Hematopoietic multipotent progenitor cell (in vitro differentiated cells): ENCODE data around the gene ARMCX2. TPM values are rescaled to one million over a fixed set of nuclear protein-coding genes. Genes with fewer than 3 reads are reported as not detected.
"Not testable (repeated sequence)": the region's sequence is repeated elsewhere in the genome, so short reads cannot be mapped to it uniquely, and the experiment has no call there.

ENCODE experiments used
- DNase-seq, 3 donors: peaks; one replicate each; pipeline ENCODE4 v3.0.0-alpha.2; 2011 to 2015; ENCODE audit warnings: low read depth in 2 of 3, low spot score in 2 of 3
- total RNA-seq: library from RNA; depleted of rRNA; stranded (reverse); fragments of >200 nt; gene quantifications from one replicate; pipeline ENCODE4 v1.2.3, GENCODE V29; 2012

Gene ARMCX2
- total RNA-seq = 16.2 TPM

DNA sequence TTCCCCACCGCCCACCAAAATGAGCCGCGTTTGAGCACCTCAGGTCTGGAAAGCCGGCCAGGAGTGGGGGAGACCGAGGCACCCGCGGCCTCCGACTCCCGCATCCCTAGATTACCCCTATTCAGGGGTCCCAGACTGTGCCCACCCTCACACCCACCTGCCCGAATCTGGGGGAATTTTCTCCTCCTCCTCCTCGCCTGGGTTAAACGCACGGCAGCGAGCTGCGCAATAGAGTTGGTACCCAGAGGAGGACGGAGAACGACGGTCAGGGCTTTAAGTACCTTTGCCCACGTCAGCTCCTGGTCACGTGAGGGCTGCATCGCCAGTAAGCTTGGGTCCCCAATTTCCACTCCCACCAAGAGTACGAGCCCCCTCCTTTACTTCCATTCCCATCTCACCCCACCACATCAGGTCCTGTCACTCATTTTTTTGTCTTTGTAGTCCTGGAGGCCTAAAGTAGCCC, at the start of gene ARMCX2:
ARMCX2 (minus strand) TSS at position 250 of the 463 bp plus-strand sequence. CDS start 2,262 bp downstream, outside the sequence.
- DNase-seq = peak in 2 of 3 donors; percentile 51 to 60

DNA sequence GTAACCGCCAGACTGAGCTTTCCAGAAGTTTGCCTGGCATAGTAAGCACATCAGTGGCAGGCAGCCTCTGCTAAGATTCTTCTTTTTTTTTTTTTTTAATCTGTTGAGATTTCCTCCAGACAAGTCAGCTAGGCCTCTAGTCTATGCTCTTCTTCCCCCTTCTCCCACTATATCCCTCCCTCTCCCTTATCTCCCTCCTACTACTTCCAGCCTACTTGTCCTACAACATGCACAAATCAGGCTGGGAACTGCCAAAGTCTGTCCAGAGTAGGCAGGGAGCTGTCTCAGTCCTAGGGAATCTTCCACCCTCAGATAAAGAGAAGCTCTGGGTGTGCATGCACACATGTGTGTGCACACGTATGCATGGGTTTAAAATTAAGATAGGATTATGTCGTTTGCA, 49.7 kb upstream of the ARMCX2 start:
- DNase-seq = no peak

DNA sequence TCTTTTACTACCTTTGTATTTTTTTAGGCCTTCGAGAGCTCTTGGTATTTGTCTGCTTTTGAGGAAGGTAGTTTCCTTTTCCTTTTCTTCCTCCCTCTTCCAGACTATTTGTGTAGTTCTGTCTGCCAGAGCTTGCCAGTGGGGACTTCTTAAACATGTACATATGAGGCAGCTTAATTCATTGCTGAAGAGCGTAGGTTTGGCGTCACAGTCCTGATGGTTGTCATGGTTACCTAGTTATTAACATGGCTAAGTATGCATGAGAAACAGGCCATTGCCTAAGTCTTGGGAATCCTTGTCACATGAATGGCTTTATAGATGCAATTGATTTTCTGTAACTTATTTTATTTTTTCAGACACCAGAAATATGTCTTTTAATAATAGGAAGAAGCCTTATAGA, 48.5 kb upstream of the ARMCX2 start:
- DNase-seq = no peak

DNA sequence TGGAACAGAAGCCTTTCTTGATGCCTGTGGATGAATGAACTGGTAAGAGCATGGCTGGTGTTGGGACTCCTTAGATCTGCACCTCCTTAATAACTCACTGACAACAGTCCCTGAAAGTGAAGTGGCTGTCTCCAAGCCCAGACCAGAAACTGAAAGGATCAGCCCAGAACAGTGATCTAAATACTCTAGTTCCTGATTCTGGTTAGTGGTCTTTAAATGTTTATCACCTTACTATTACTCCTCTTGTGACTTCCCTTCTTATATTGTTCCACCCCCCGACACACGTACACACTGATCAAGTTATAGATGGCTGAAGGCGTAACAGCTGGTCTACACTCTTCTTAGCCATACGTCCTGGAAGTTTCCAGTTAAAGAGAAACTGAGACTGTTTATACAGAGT, 33.8 kb upstream of the ARMCX2 start:
- DNase-seq = no peak

DNA sequence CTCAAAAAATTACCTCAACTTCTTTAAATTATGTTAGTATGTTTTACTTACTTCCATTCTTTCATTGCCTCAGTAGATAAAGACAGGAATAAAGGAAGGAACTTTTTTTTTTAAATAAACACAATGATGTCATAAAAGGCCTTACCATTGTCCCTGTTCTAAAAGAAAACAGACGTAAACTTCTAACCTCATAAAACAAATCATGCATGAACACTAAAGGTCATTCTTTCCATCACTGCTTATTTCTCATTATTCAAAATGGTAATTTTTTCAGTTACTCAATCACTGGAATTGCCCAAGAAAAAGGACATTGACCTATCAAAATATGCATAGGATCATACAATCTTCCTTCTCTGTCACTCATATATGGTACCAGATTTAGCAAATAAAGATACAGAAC, 32.2 kb upstream of the ARMCX2 start:
- no peak for DNase-seq

DNA sequence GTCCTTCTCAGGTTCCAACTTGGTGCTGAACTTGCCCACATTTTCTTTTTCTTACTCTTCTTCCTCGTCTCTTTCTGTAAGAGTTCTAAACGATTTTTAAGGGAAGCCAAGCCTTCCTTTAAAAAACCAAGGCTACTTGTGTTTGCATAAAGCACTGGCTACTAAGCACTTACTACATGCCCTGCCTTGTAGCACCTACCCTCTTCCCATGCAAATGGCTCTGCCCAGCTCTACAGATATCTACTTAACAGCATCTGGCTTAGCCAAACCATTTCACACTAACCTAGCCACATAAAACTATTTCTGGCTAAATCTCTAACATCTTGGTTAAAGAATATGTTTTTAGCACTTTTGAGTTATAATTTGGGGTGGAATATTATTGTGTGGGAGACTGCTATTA, 26.9 kb upstream of the ARMCX2 start:
- no peak for DNase-seq

DNA sequence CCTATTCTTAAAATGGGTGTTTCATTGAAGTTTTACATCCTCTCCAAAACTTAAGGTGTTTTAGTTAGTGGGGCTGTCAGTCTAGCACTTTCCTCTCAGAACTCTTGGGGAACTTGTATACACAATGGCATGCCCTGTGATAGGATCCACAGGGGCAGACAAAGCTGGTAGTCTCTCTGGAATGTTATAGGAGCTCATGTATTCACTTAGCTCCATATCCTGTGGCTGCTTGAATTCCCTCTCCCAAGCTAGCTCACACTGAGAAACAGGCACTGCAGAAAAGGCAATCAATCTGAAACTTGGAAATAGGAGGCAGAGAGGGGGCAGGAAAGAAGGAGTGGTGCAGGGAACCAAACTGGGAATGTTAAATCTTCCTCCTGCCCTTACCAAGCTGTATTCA, 26.3 kb upstream of the ARMCX2 start:
- no peak for DNase-seq

DNA sequence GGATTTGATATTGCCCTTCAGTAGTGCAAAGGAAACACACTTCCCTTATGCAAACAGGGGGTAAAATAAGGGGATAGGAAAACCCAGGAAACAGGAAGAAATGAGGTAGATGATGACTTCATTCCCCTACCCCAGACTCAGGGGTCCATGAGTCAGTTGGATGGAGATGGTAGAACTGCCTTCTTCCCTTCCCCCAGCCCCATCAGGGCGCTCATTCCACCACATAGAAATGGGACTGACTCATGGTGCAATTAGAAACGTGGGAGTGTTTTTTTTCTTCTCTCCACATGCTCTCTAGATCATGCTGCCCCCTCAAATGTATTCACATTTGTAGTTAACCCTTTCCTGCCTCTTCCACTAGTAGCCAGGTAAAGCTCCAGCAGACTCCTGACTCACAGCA, 23.1 kb upstream of the ARMCX2 start:
- no peak for DNase-seq

DNA sequence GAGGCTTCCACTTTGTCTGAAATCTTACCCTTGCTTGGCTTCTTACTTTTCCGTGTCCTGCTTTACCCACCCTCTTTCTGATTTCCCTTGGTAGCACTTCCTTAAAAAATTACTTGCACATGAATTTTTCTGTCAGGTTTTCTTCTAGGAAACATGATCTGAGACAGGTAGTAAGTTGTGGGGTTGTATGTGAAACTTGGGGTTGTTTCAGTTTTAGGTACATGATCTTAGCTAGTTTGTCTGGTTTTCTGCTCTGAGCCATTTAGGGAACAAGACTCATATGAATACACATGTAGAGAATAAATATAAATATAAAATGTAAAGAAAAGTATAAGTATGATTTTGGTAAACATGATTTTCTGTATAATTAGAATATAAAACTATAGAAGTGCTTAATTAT, 17.4 kb upstream of the ARMCX2 start:
- DNase-seq = no peak

DNA sequence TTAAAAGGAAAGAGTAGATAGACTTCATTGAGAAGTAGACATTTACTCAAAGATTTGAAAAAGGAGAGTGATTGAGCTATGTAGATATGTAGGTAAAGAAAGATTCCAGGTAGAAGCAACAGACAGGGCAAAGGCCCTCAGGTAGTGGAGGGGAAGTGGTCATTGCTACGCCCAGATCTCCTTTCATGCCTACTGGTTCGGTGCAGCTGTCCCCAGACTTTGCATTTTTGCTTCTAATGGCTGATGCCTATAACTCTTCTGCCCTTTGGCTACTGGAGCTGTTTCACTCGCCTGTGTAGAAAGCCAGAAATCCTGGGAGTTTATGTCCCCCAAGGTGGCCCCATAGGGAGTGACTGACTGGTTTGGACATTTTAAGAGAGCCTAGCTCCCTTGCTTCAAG, 16.9 kb upstream of the ARMCX2 start:
- DNase-seq = no peak

DNA sequence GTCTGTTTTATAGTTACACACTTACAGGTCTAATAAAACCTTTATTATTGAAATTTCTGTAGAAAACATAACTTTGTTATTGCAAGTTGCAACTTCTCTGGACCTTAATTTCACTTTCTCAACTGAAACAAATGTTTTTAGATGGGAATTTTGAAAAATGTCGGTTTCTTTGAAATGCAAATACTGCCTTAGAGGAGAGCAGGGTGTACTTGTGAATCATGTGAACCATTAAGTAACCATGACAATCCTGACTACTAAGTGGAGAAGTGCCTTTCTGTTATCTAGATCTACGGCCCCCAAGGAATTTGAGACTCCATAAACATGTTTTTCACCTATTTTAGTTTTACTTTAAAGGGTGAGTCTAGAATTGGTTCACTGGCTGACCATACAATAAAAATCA, 8.5 kb upstream of the ARMCX2 start:
- DNase-seq = no peak

DNA sequence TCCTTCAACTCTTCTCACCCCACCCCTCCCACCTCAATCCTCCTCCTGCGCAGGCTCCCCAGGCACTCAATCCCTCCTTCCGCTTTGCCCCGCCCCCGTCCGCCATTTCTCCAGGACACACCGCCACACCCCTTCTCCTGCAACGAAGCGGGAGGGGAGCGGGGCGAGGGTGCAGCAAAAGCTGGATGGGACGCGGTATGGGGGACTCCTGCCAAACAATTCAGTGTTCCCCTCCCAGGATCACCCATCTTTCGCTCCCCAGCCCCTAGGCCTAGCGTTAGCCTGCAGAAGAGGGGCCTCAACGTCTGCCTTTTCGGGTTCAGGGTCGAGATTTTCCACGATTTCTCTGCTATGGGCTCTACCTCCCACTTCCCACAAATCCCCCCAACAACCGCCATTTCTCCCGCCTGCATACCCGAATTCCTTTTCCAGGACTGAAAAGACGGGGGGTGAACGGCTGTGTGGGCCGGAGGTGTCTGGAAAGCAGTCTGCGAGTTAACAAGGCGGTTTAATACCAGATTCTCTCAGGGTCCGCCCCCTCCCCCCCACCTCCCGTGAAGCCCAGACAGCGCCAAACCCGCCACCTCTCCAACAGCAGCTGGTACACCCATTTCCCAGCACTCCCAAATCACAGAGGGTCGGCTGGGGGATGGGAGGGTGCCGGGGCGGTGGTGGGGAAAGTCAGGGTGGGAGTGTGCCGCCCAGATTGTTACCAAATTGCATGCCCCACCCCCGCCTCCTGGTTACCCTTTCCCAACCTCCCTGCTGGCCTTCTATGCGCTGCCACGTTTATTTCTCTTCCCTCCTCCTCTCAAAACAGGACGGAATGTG, 774 bp downstream of the ARMCX2 start:
- peak in 1 of 3 donors; percentile 53 for DNase-seq

DNA sequence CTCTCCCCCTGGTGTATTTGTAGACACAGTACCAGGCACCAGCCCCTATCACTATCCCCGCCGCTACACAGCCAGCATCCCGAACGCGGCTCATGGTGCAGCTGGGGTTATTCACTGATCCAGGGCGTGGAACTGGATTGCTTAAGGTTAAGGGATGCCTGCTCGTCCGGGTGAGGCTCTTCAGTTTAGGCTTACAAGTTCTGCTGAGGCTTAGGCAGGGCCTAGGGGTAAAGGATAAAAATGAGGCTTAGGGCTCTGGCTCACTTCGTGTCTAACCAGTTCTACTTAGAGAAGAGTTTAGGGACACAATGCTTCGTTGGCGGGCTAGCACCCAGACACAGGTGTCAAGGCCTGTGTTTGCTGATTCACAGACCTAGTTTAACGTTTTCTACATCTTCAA, 2.2 kb downstream of the ARMCX2 start:
- no peak for DNase-seq

DNA sequence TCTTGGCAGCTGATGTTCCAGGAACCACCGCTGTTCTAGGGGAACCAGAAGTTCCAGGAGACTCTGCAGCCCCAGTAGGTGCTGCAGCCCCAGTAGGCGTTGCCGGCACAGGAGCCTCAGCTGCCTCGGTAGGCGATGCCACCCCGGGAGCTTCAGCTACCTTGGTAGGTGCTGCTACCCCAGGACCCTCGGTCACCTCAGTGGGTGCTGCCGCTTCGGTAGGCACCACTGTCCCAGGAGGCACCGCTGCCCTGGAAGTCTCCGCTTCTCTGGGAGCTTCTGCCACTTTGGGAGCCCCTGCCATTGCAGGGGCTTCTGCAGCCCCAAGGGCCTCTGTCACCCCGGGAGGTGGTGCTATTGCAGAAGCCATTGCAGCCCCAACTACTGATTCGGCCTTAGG, 2.8 kb downstream of the ARMCX2 start:
- DNase-seq = no peak

DNA sequence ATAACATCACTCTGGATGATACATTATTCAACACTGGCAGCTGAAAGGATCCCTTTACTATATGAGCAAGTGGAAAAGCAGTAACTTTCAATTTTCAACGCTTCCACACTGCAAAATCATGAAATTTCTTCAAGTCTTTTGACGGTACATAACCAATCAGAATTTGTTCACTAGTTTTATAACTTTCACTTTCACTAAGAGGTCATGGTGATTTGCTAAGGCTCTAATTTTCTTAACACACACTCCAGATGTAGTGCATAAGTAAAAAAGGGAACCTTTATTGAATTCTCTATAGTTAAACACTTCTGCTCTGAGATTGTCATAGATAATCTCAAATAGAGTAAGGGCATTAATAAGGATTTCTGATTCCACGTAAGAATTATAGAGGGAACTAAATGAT, 4.1 kb downstream of the ARMCX2 start:
- peak in 1 of 3 donors; percentile 54 for DNase-seq

DNA sequence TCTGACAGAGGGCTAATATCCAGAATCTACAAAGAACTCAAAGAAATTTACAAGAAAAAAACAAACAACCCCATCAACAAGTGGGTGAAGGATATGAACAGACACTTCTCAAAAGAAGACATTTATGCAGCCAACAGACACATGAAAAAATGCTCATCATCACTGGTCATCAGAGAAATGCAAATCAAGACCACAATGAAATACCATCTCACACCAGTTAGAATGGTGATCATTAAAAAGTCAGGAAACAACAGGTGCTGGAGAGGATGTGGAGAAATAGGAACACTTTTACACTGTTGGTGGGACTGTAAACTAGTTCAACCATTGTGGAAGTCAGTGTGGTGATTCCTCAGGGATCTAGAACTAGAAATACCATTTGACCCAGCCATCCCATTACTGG, 11.9 kb downstream of the ARMCX2 start:
- not testable (repeated sequence) for DNase-seq

DNA sequence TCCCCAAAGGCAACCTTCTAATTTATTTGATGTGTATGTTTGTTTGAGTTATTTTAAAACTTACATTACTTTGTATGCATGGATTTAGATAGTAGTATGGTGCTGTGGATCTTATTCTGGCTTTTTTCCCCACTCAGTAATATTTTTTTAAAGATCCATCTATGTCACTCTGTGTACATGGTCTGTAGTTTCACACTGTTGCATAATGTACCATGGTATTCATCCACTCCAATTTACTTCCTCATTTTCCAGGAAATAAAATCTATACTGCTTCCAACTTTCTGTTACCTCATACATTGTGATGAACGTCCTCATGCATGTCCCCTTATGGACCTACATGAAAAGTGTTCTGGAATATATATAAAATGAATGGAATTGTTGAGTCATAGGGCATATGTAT, 17.6 kb downstream of the ARMCX2 start:
- DNase-seq = no peak

DNA sequence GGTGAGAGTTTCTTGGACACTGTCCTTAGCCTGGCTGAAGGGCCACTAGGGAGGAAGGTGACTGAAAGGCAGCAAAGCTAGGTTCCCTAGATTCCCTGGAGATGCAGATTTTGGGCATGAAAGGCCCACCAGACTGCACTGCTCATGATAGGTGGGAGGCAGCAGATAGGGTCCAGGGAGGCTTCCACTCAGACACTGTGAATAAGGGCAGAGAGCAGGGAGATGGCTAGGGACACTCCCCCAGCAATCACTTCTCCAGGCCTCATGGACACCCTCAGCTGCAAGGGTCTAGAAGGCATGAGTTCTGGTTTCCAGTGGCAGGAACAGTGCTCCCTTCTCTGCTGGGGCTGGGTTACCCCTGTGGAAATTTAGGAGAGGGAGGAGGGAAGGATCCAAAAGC, 20.1 kb downstream of the ARMCX2 start:
- DNase-seq = no peak

DNA sequence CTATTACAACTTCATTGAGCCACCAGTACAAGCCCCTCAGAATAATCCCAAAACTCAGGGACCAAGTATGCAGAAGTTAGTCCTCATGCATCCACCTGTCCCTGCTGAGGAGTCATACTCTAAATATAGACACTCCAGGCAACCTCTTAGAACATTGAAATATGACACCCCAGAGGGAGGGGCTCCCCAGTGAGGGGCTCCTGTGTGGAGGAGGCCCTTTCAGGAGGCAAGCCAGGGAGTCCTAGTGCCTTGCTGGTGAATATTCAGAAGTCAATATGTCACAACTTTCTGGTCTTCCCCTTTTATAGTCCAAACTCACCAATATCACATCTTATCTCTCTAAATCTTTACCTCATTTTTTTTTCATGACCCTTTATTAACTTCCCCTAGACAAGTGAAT, 40.3 kb downstream of the ARMCX2 start:
- peak in 2 of 3 donors; percentile 36 to 42 for DNase-seq

DNA sequence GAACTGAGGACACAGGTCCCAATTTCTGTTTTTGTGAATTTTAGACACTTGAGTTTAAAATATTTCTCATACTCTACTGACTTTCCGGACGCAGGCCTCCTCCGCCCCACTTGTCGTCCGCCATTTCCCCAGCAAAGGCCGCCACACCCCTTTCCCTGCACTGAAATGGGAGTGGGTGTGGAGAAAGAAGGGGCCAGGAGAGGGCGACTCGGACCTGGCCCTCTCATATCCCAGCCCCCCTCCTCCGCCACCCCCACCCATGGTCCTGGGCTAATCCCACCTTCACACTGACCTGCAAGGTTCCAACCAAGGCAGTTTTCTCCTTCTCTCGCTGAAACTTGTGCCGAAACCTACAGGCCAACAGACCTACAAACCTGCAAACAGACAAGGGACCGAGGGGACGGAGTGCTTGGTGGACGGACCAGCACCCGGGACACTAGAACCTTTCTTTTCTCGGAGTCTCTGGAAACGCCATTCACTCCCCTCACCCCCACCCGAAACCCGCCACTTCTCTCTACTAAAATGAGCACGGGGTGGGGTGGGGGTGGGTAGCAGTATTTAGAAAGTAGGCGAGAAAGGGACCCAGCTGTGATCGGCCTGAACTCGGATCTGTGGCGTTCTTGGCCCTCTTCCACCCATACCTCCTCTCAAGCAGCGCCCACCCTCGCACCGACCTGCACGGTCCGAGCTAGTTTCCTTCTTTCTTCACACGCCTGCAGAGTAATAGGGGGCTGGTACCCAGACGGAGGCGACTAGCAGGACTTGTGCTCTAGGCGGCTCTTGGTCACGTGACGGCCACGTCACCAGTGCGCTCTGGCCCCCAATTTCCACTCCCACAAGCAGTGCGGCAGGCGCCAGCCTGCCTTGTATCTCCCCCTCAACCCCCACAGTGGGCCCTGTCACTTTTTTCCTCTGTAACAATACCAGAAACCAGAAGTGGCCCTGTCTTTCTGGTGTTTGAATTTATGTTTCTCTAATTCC, 42.1 kb downstream of the ARMCX2 start, which contains the start of gene ARMCX6:
ARMCX6 (minus strand) TSS at position 790 of the 981 bp plus-strand sequence. CDS start 1,380 bp downstream, outside the sequence.
- DNase-seq = peak; percentile 47 to 90 (median 85)

DNA sequence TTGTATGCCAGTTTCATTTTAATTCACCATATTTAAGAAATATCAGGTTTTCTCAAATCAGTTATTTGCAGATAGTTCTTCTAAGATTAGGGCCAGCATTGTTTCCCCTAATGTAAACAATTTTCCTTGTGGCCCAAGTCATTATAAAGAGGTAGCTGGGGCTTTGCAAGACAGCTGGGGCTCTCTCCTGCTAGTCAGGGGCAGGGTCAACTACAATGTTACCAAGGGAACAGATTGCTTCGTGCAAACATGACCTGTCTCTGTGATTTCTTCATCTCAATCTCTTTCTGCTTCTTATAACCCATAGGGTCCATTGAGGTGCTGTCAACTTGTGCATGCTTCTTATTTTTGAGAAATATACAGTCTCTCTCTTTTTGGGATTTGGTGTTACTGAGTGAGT, 53.9 kb downstream of the ARMCX2 start:
- DNase-seq = no peak
